CD14-positive monocyte (primary cell): Measurements from ENCODE around the gene CACNA2D2. TPM values are rescaled to one million over a fixed set of nuclear protein-coding genes. Genes with fewer than 3 reads are reported as not detected.

Experiments used
- DNase-seq, 3 donors: peaks; one replicate each; pipeline ENCODE4 v3.0.0-alpha.2; 2011 to 2022
- H2AFZ ChIP-seq: 2 replicates; pipeline ENCODE4 v1.6.0; 2012; ENCODE audit warnings: mild to moderate bottlenecking, low read depth, low read length, inconsistent platforms; ENCODE audit not compliant: insufficient read depth, poor library complexity, severe bottlenecking
- H3K27ac ChIP-seq, 2 donors: 1 replicate in 1 of 2; 2 replicates in 1 of 2; pipeline ENCODE4 v1.5.1; 2012 to 2013; ENCODE audit warnings: low read length in 2 of 2, control low read depth in 1 of 2, inconsistent platforms in 1 of 2, low read depth in 1 of 2, mild to moderate bottlenecking in 1 of 2
- H3K27me3 ChIP-seq, 2 donors: one replicate each; pipeline versions ENCODE4 v1.6.0 to v1.6.1; 2011 to 2013; ENCODE audit warnings: low read length in 2 of 2; ENCODE audit not compliant: control insufficient read depth in 2 of 2, insufficient read depth in 2 of 2
- H3K36me3 ChIP-seq, 2 donors: replicated peaks in 1 of 2; 1 replicate in 1 of 2; 2 replicates in 1 of 2; pipeline versions ENCODE4 v1.5.1 to v1.6.1; 2012 to 2013; ENCODE audit warnings: low read length in 2 of 2, control low read depth in 1 of 2, inconsistent platforms in 1 of 2, mild to moderate bottlenecking in 1 of 2; ENCODE audit not compliant: insufficient read depth in 2 of 2, control insufficient read depth in 1 of 2
- H3K4me1 ChIP-seq, 2 donors: 1 replicate in 1 of 2; 2 replicates in 1 of 2; pipeline versions ENCODE4 v1.5.1 to v1.6.1; 2012 to 2013; ENCODE audit warnings: low read length in 2 of 2, control low read depth in 1 of 2, inconsistent platforms in 1 of 2, mild to moderate bottlenecking in 1 of 2, moderate library complexity in 1 of 2; ENCODE audit not compliant: insufficient read depth in 2 of 2, control insufficient read depth in 1 of 2
- H3K4me2 ChIP-seq: replicated peaks from 2 replicates; pipeline ENCODE3; 2012; ENCODE audit warnings: low read length, moderate library complexity, mild to moderate bottlenecking; ENCODE audit not compliant: poor library complexity, severe bottlenecking; ENCODE audit errors: extremely low read depth
- H3K4me3 ChIP-seq, 3 experiments: fragments of 200-600 bp in 1 of 3; sonication (generic) in 1 of 3; replicated peaks in 1 of 3; 1 replicate in 2 of 3; 2 replicates in 1 of 3; pipeline ENCODE4 v1.5.1; 2011 to 2013; ENCODE audit warnings: low read length in 3 of 3, mild to moderate bottlenecking in 3 of 3, control low read depth in 2 of 3, low read depth in 2 of 3, inconsistent platforms in 1 of 3, moderate library complexity in 1 of 3
- H3K79me2 ChIP-seq: 2 replicates; pipeline ENCODE4 v1.6.0; 2012; ENCODE audit warnings: mild to moderate bottlenecking, control low read depth, inconsistent platforms, low read length, moderate library complexity; ENCODE audit not compliant: insufficient read depth
- H3K9ac ChIP-seq: 2 replicates; pipeline ENCODE4 v1.6.0; 2017; ENCODE audit warnings: low read length, mild to moderate bottlenecking; ENCODE audit not compliant: insufficient read depth, poor library complexity, severe bottlenecking
- H3K9me3 ChIP-seq, 2 donors: replicated peaks in 1 of 2; 1 replicate in 1 of 2; 2 replicates in 1 of 2; pipeline versions ENCODE4 v1.5.1 to v1.6.1; 2012 to 2013; ENCODE audit warnings: low read length in 2 of 2, control low read depth in 1 of 2; ENCODE audit not compliant: control insufficient read depth in 1 of 2, insufficient read depth in 1 of 2
- H4K20me1 ChIP-seq: 2 replicates; pipeline ENCODE4 v1.6.0; 2012; ENCODE audit warnings: mild to moderate bottlenecking, low read length, control low read depth, moderate library complexity; ENCODE audit not compliant: insufficient read depth
- H3K27ac Mint-ChIP-seq, 7 donors: one replicate each; pipeline ENCODE4 v1.8.0; 2020; ENCODE audit warnings: mild to moderate bottlenecking in 7 of 7, mixed read lengths in 7 of 7, moderate library complexity in 6 of 7, inconsistent platforms in 2 of 7
- H3K27me3 Mint-ChIP-seq, 3 donors: one replicate each; pipeline ENCODE4 v1.8.0; 2021 to 2022; ENCODE audit warnings: low read depth in 3 of 3, mild to moderate bottlenecking in 3 of 3, mixed read lengths in 3 of 3, moderate library complexity in 3 of 3, inconsistent platforms in 1 of 3
- H3K36me3 Mint-ChIP-seq, 2 donors: one replicate each; pipeline ENCODE4 v1.8.0; 2020; ENCODE audit warnings: mixed read lengths in 2 of 2, inconsistent platforms in 1 of 2, mild to moderate bottlenecking in 1 of 2
- H3K4me1 Mint-ChIP-seq: one replicate; pipeline ENCODE4 v1.8.0; 2020; ENCODE audit warnings: mild to moderate bottlenecking, mixed read lengths
- H3K4me3 Mint-ChIP-seq, 2 donors: one replicate each; pipeline ENCODE4 v1.8.0; 2020; ENCODE audit warnings: mild to moderate bottlenecking in 2 of 2, mixed read lengths in 2 of 2, moderate library complexity in 1 of 2
- H3K9me3 Mint-ChIP-seq, 7 donors: one replicate each; pipeline ENCODE4 v1.8.0; 2020 to 2022; ENCODE audit warnings: mixed read lengths in 7 of 7, mild to moderate bottlenecking in 6 of 7, moderate library complexity in 6 of 7, inconsistent platforms in 2 of 7
- CTCF ChIP-seq: fragments of 200-600 bp; IDR thresholded peaks from one replicate; pipeline ENCODE4 v1.8.0; 2022; ENCODE audit warnings: antibody characterized with exemption, mild to moderate bottlenecking
- WGBS: methylation state at CpG from one replicate; pipeline ENCODE4 v1.1.5; 2013; ENCODE audit warnings: missing lambda C conversion rate; ENCODE audit not compliant: insufficient coverage; 5-methylcytosine and 5-hydroxymethylcytosine counted together
- intact Hi-C, 2 donors: fragments of 100-400 bp; cut with micrococcal nuclease; formaldehyde crosslinking; loops; one replicate each; pipeline versions ENCODE4 v1.15.0 to v1.15.1; 2023
- polyA plus RNA-seq, 3 donors: library from polyadenylated mRNA; depleted of rRNA in 1 of 3; unstranded in 2 of 3; stranded (reverse) in 1 of 3; fragments of 300-500 nt in 2 of 3; fragments of >200 nt in 1 of 3; fragmentation: Illumina TruSeq in 2 of 3; gene quantifications; 1 replicate in 2 of 3; 2 replicates in 1 of 3; pipeline ENCODE4 v1.2.3, GENCODE V29; 2012 to 2021

CACNA2D2 gene
- polyA plus RNA-seq, 3 donors: 0.09 to 0.16 TPM; not detected in 1

DNA sequence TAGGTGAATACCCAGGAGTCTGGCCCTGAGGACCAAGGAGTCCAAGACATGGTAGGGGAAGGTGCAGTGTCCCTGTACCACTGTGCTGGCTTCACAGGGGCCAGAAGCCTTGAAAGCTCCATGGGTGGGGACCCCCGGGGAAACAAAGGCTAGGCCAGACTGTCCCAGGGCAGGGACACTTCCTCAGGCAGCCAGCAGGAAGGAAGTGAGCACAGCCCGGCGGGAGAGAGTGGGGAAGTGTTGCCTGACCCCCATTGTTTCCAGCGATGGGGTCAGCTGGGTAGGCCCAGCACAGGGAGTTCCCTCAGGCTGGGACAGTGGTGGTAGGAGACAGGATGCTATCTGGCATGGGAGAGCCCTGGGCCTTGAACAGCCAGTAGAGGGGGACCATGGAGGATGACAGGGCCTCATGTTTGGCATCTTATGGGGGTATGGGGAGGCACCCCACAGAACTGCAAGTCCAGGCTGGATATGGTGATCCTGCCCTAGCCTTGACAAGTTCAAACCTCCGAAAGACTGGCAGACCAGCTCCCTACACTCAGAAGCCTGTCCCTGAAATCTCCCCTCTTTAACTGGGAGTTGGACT, 179.7 kb downstream of the CACNA2D2 start:
- no peaks in the 10 kb centered on the region for H3K27me3 ChIP-seq
- no peak overlapping the region for H2AFZ ChIP-seq
- intact Hi-C loops: loop anchor here in 1 of 2 donors (2.0 kb wide), 1 partner anchor 31 kb away; the partner anchor contains the start of gene IFRD2
- WGBS: 4% methylated on average over 2 of the region's 5 CpGs
- Mint-ChIP-seq H3K4me3 (peak overlapping the region in 1 of 2 donors; percentile 75), H3K9me3 (no peaks in the 10 kb centered on the region), H3K27me3 (peaks cover 0 to 4% (median 2%) of the 10 kb centered on the region in 3 donors), H3K36me3 (peaks cover 9 to 33% of the 10 kb centered on the region in 2 donors), H3K4me1 (peaks cover 81% of the 10 kb centered on the region), H3K27ac (peak overlapping the region; percentile 84 to 99 (median 89))
- H3K4me3 ChIP-seq: peak overlapping the region in 1 of 3 experiments; percentile 90
- TF ChIP-seq CTCF: no peak
- H3K36me3 ChIP-seq: peaks cover 0 to 14% of the 10 kb centered on the region in 2 donors
- H3K79me2 ChIP-seq: peaks cover 37% of the 10 kb centered on the region
- no peaks in the 10 kb centered on the region for H3K9me3 ChIP-seq
- DNase-seq: peak; percentile 29 to 61 (median 59)
- no peak overlapping the region for H3K9ac ChIP-seq
- H3K27ac ChIP-seq: peak overlapping the region; percentile 77 to 97
- peaks cover 82 to 92% of the 10 kb centered on the region in 2 donors for H3K4me1 ChIP-seq
- peaks cover 17% of the 10 kb centered on the region for H4K20me1 ChIP-seq
- H3K4me2 ChIP-seq: peak overlapping the region; percentile 87

GRCh38 chr3:50323092-50323600, 180.3 kb downstream of the CACNA2D2 start:
- H3K36me3 Mint-ChIP-seq: peaks cover 9 to 33% of the 10 kb centered on the region in 2 donors
- no peak for TF ChIP-seq CTCF
- 24% methylated on average over 4 of the region's 4 CpGs for WGBS
- Histone ChIP-seq H3K9ac (peak overlapping the region; percentile 38), H3K79me2 (peaks cover 42% of the 10 kb centered on the region), H3K36me3 (peaks cover 0 to 14% of the 10 kb centered on the region in 2 donors), H3K27ac (peak overlapping the region; percentile 77 to 97), H3K4me1 (peaks cover 82 to 92% of the 10 kb centered on the region in 2 donors), H2AFZ (no peak overlapping the region), H3K27me3 (no peaks in the 10 kb centered on the region), H3K9me3 (no peaks in the 10 kb centered on the region), H3K4me3 (peak overlapping the region in 1 of 3 experiments; percentile 90), H4K20me1 (peaks cover 14% of the 10 kb centered on the region), H3K4me2 (peak overlapping the region; percentile 87)
- DNase-seq: peak; percentile 47 to 73 (median 60)
- H3K27me3 Mint-ChIP-seq: peaks cover 0 to 4% (median 2%) of the 10 kb centered on the region in 3 donors
- intact Hi-C loops: no loop called here
- H3K9me3 Mint-ChIP-seq: no peaks in the 10 kb centered on the region
- peak overlapping the region; percentile 84 to 99 (median 89) for H3K27ac Mint-ChIP-seq
- H3K4me3 Mint-ChIP-seq: peak overlapping the region; percentile 43 to 73
- H3K4me1 Mint-ChIP-seq: peaks cover 81% of the 10 kb centered on the region
